ENCODE measurements around the gene INTS12.

The INTS12 gene

DNA sequence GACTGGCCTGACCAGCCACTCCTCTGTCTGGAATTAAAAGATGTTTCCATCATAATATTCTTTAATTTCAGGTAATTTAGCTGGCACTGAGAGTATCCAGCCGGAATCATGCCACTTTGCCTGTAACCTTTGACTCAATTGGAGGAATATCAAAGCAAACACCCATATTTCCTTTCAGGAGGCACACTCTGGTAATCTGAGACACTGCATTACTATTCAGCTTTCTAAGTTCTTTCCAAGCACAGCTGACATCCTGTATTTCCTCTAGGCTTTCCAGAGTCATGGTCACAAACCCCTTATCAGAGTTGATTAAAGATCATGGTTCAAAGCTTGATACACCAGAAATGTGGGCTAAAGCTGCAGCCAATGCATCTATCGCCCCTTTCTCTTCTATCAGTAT is 29.3 kb downstream of the INTS12 start:
- DNase-seq = no peak

DNA sequence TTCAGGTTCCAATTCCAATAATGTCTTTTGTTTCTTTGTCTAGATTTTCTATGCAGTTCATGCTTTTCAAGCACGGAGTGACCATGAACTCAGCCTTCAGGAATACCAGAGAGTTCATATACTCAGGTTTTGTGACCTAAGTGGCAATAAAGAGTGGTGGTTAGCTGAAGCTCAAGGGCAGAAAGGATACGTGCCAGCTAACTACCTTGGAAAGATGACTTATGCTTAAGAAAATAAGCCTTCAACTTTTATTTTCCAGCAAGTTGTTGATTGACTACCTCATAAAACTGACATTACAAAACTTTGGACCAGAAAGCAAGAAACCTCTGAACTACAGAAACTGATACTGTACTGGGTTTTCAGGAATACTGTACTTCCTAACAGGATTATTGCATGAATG is 30.8 kb downstream of the INTS12 start:
- no peak for DNase-seq

- DNase-seq = no peak
Measured at GRCh38 chr4:105674011-105674410, 34.5 kb downstream of the INTS12 start.

- DNase-seq = no peak
Measured at GRCh38 chr4:105671301-105671700, 37.2 kb downstream of the INTS12 start.

GRCh38 chr4:105670684-105671083 is 37.8 kb downstream of the INTS12 start:
- no peak for DNase-seq

- DNase-seq = peak; percentile 10
Measured at GRCh38 chr4:105666693-105667092, 41.8 kb downstream of the INTS12 start.

DNA sequence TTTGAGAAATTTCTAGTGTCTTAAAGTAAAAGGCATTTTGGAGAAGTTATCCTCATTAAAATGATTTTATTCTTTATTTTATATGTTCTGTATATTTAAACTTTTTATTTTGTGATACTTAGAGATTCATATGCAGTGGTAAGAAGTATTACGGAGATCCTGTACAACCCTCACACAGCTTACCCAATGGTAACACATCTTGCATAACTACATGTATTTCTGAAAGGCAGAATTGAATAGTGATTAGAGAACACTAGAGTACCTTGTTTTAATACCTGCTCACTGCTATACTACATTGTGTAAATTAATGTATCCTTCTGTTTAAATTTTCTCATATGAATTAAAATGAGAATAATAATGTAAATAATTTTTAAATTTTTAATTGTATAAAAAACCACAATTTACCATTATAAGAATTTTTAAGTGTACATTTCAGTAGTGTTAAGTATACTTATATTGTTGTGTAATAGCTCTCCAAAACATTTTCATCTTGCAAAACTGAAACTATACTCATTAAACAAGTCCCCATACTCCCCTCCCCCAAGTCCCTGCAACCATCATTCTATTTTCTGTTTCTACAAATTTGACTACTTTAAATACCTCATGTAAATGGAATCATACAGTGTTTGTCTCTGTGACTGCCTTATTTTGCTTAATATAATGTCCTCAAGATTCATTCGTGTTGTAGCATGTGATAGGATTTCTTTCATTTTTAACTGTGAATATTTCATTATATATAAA is 45.4 kb downstream of the INTS12 start:
- no peak for DNase-seq

DNA sequence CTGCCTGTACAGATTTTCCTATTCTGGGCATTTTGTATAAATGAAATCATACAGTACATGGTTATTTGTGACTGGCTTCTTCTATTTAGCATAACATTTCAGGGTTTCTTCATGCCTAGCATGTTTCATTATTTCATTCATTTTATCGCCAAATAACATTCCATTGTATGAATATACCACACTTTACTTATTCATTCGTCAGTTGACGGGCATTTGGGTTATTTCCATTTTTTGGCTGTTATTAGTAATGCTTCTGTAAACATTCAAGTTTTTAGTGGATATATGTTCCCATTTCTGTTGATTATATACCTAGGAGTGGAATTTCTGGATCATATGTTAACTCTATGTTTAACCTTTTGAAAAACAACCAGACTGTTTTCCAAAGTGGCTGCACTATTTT is 47.5 kb downstream of the INTS12 start:
- no peak for DNase-seq

GRCh38 chr4:105659190-105659589 is 49.3 kb downstream of the INTS12 start:
- no peak for DNase-seq

DNA sequence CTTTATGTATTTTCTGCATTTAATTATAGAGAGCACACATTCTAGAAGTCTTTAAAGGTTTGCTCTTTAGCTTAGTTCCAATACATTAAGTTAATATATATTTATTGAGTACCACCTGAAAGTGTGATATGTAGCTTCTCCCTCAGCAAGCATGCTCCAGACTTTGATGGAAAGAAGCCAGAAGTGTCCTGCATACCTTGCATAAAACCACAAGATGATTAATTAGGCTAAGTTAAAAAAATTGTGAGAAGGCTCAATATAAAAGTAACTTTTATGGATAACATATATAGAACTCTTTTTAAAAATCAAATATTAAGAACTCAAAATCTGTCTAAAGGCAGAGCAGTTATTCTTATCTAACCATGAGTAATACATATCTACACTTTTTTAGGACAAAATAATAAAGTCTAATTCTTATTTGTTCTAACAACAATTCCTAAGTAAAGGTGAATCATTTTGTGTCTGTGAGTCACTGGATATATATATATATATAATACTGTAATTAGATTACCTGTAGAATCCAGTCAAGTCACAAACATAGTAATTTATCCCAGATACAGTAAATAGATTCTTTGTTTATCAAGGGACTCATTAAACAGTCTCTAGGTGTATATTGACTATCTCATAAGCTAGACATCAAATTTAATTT is 51.2 kb downstream of the INTS12 start:
- no peak for DNase-seq

- no peak for DNase-seq
Measured at GRCh38 chr4:105652286-105652888, 56.1 kb downstream of the INTS12 start.

DNA sequence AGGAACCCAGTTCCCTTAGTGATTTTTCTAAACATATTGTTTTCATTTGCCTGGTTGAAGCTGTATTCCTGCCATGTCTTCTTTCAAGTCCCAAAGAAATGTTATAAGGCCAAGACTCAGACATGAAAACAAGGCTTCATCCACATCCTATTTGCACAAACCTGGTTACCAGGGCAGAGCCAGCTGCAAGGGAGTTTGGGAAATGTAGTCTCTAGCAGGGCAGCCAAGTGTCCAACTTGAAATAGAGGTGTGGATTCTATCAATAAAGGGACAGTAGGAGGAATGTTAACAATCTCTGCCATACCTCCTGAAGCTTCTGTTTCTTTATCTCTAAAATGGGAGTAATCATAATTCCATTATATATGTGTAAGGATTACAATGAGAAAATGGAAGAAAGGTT is 56.6 kb downstream of the INTS12 start:
- no peak for DNase-seq

GRCh38 chr4:105650190-105650589 is 58.3 kb downstream of the INTS12 start:
- DNase-seq = no peak

DNA sequence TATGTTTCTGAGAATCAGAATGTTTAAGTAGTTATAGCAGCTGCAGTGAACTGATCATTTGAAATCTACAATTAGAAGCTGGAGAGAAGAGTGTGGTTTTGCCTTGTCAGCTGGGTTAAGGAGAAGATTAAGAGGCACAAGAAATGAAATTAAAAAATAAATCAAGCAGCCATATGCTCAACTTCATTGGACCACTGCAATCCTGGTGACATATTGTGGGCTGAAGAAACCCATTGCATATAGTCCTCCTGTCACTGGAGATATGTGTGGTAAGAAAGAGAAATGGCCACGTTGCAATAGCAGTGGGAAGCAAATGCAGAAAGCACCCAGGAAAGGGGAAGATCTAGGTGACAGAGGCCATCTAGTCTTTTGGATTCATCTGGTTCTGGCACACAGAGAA is 63.0 kb downstream of the INTS12 start:
- DNase-seq = no peak

- no peak for DNase-seq
Measured at GRCh38 chr4:105644257-105644656, 64.2 kb downstream of the INTS12 start.

GRCh38 chr4:105641845-105642244 is 66.6 kb downstream of the INTS12 start:
- no peak for DNase-seq

- peak; percentile 7 for DNase-seq
Measured at GRCh38 chr4:105637408-105638176, 70.9 kb downstream of the INTS12 start.

GRCh38 chr4:105634402-105635080 is 73.9 kb downstream of the INTS12 start:
- DNase-seq = no peak

DNA sequence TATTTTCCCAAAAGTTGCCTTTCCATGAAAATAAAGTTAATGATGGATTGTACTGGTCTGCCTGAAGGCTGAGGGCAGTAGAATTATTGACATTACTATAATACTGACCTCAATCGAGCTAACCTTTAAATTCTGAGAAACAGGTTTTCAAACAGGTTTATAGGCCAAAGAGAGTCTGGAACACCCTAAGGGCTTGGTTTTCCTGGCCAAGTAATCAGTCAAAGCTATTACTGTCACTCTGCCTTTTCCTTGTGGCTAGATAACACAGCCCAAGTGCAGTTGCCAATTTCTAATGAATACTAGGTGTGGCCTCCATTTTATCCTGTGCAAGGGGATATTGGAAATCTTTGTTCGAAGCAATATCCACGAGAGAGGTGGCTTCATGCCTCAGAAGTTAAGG is 75.2 kb downstream of the INTS12 start:
- no peak for DNase-seq
